Tibial artery (tissue), 4 donors: ENCODE data around the gene C3orf22.

Experiments used
- DNase-seq, 2 donors: peaks; one replicate each; pipeline ENCODE4 v3.0.0-alpha.2; 2019
- H3K27ac ChIP-seq, 2 donors: fragments of 200-600 bp; sonication (generic) in 1 of 2; 1 replicate in 1 of 2; 2 replicates in 1 of 2; pipeline ENCODE4 v1.5.1; 2018 to 2019; ENCODE audit warnings: mild to moderate bottlenecking in 1 of 2
- H3K27me3 ChIP-seq, 2 donors: fragments of 200-600 bp; sonication (generic) in 1 of 2; one replicate each; pipeline versions ENCODE4 v1.5.1 to v1.6.0; 2016 to 2019
- H3K36me3 ChIP-seq, 3 donors: fragments of 200-600 bp; sonication (generic) in 2 of 3; one replicate each; pipeline ENCODE4 v1.5.1; 2016 to 2019; ENCODE audit warnings: mild to moderate bottlenecking in 2 of 3
- H3K4me1 ChIP-seq, 4 donors: fragments of 200-600 bp; sonication (generic) in 2 of 4; 1 replicate in 3 of 4; 2 replicates in 1 of 4; pipeline ENCODE4 v1.5.1; 2016 to 2019
- H3K4me3 ChIP-seq, 2 donors: fragments of 200-600 bp; sonication (generic) in 1 of 2; 1 replicate in 1 of 2; 2 replicates in 1 of 2; pipeline ENCODE4 v1.5.1; 2018 to 2019; ENCODE audit warnings: mild to moderate bottlenecking in 2 of 2
- H3K9me3 ChIP-seq, 3 donors: fragments of 200-600 bp; sonication (generic) in 1 of 3; one replicate each; pipeline ENCODE4 v1.5.1; 2016 to 2019
- CTCF ChIP-seq, 2 experiments: fragments of 200-600 bp in 1 of 2; fragments of 450-650 bp in 1 of 2; IDR thresholded peaks; one replicate each; pipeline ENCODE4 v1.5.1; 2017 to 2019; ENCODE audit warnings: antibody characterized with exemption in 2 of 2, mild to moderate bottlenecking in 1 of 2, moderate library complexity in 1 of 2
- intact Hi-C: fragments of 100-400 bp; cut with DNase I; formaldehyde crosslinking; loops from one replicate; pipeline ENCODE4 v1.15.0; 2023; ENCODE audit warnings: low total_unique reads

The C3orf22 gene

GRCh38 chr3:126512916-126513650 lies 45.6 kb downstream of the C3orf22 start:
- Histone ChIP-seq H3K36me3 (no peaks in the 10 kb centered on the region), H3K27me3 (peaks cover 0 to 11% of the 10 kb centered on the region in 2 donors), H3K4me3 (no peak overlapping the region), H3K9me3 (no peaks in the 10 kb centered on the region), H3K4me1 (no peaks in the 10 kb centered on the region), H3K27ac (no peak overlapping the region)
- no peak for DNase-seq
- intact Hi-C loops = no loop called here
- TF ChIP-seq CTCF (IDR thresholded peaks at IDR 0.05) = no peak

- intact Hi-C loops = no loop called here
- H3K9me3 ChIP-seq = no peaks in the 10 kb centered on the region
- no peak for TF ChIP-seq CTCF (IDR thresholded peaks at IDR 0.05)
- no peaks in the 10 kb centered on the region for H3K4me1 ChIP-seq
- no peak overlapping the region for H3K4me3 ChIP-seq
- no peak overlapping the region for H3K27ac ChIP-seq
- H3K27me3 ChIP-seq = peaks cover 0 to 2% of the 10 kb centered on the region in 2 donors
- no peaks in the 10 kb centered on the region for H3K36me3 ChIP-seq
- DNase-seq = no peak
Measured at GRCh38 chr3:126512026-126512425, 46.7 kb downstream of the C3orf22 start.

- Histone ChIP-seq H3K27ac (no peak overlapping the region), H3K27me3 (no peaks in the 10 kb centered on the region), H3K36me3 (no peaks in the 10 kb centered on the region), H3K4me3 (no peak overlapping the region), H3K4me1 (no peaks in the 10 kb centered on the region), H3K9me3 (no peaks in the 10 kb centered on the region)
- no peak for DNase-seq
- intact Hi-C loops = no loop called here
- no peak for TF ChIP-seq CTCF (IDR thresholded peaks at IDR 0.05)
Measured at GRCh38 chr3:126511291-126511690, 47.4 kb downstream of the C3orf22 start.

- intact Hi-C loops = no loop called here
- TF ChIP-seq CTCF (IDR thresholded peaks at IDR 0.05) = no peak
- no peak overlapping the region for H3K4me3 ChIP-seq
- no peak overlapping the region for H3K27ac ChIP-seq
- DNase-seq = no peak
- no peaks in the 10 kb centered on the region for H3K36me3 ChIP-seq
- peaks cover 0 to 2% of the 10 kb centered on the region in 2 donors for H3K27me3 ChIP-seq
- H3K9me3 ChIP-seq = no peaks in the 10 kb centered on the region
- H3K4me1 ChIP-seq = no peaks in the 10 kb centered on the region
Measured at GRCh38 chr3:126510308-126510910, 48.3 kb downstream of the C3orf22 start.

- Histone ChIP-seq H3K4me1 (no peaks in the 10 kb centered on the region), H3K4me3 (no peak overlapping the region), H3K36me3 (no peaks in the 10 kb centered on the region), H3K27ac (no peak overlapping the region), H3K9me3 (no peaks in the 10 kb centered on the region), H3K27me3 (peaks cover 0 to 8% of the 10 kb centered on the region in 2 donors)
- intact Hi-C loops = no loop called here
- no peak for TF ChIP-seq CTCF (IDR thresholded peaks at IDR 0.05)
- DNase-seq = no peak
Measured at GRCh38 chr3:126509597-126510307, 49.0 kb downstream of the C3orf22 start.
